ENCODE results near the gene NOL3. TPM values are rescaled to one million over a fixed set of nuclear protein-coding genes. Genes with fewer than 3 reads are reported as not detected.

The NOL3 gene
- total and polyA plus RNA-seq, 3 donors from 2014 or later = 11.8 to 34.9 (median 16.2) TPM

DNA sequence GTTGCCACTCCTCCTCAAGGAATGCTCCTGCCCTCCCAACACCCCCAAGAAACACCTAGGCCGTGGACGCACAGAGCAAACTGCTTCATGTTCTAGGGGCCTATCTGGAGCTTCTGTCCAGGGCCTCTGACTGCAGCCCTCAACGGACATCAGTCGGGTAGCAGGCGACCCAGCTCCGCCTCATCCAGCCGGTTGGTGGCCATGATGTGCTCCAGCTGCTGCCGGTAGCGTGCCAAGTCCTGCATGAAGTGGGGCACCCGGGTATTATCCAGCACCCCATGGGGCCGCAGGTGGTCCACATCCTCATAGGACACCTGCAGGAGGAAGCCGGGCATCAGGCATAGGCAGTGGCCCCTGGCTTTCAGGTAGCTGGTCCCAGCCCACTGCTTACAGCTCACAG is 6.3 kb downstream of the NOL3 start:
- no peaks in the 10 kb centered on the region for H3K36me3 ChIP-seq (ENCODE audit: low read depth, missing control alignments)
- no peak for TF ChIP-seq POLR2A (IDR thresholded peaks at IDR 0.05)
- TF ChIP-seq, protein P1, sequence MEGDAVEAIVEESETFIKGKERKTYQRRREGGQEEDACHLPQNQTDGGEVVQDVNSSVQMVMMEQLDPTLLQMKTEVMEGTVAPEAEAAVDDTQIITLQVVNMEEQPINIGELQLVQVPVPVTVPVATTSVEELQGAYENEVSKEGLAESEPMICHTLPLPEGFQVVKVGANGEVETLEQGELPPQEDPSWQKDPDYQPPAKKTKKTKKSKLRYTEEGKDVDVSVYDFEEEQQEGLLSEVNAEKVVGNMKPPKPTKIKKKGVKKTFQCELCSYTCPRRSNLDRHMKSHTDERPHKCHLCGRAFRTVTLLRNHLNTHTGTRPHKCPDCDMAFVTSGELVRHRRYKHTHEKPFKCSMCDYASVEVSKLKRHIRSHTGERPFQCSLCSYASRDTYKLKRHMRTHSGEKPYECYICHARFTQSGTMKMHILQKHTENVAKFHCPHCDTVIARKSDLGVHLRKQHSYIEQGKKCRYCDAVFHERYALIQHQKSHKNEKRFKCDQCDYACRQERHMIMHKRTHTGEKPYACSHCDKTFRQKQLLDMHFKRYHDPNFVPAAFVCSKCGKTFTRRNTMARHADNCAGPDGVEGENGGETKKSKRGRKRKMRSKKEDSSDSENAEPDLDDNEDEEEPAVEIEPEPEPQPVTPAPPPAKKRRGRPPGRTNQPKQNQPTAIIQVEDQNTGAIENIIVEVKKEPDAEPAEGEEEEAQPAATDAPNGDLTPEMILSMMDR (IDR thresholded peaks at IDR 0.05) = no peak
- peaks cover 16% of the 10 kb centered on the region for H3K4me1 ChIP-seq
- 93 to 94% methylated on average over 3 to 11 of the region's 12 CpGs for WGBS, 2 donors
- no peak overlapping the region for H3K4me3 ChIP-seq
- no peak overlapping the region for H3K27ac ChIP-seq
- H3K9me3 ChIP-seq = no peaks in the 10 kb centered on the region
- no peak for DNase-seq
- H3K27me3 ChIP-seq = no peaks in the 10 kb centered on the region
- intact Hi-C loops (cut with DNase I; ENCODE audit: low total_unique reads) = no loop called here

DNA sequence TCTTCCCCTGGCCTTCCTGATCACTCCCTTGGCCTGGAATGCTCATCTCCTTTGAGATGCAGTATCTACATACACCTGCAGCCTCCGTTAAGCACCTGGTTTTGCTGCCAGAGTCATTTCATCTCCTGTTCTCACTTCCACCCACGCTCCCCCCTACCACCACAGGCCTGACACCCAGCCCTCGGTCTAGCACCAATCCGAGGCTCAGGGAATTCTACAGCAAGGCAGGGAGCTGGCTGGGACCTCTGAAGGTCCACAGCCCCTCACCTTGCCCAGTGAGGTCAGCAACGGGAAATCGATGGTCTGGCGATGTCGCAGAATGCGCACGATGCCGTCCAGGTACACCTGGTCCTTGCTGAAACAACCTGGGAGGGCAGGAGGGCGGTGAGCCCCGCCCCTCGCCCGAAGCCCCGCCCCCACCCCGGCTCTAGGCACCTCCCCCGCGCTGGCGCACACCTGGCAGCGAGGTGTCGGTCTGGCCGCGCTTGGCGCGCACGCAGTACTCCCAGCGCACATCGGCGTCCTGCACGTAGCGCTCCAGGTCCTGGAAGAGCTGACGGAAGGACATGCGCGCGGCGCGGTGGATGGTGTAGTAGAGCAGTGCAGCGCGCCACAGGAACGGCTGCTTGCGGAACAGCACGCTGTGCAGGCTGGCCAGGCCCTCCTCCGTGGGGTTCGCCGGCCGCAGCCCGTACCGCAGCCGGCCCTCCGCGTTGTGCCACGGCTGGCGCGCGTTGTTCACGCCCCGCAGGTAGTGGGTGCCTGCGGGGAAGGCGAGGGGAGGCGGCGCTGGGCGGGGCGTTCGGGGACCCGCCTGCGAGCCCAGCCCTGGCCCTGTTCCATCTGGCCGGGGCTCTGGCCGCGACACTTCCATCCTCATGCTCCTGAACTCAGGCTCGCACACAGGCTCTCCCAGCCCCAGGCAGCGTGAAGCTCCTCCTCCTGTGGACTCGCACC is 7.7 kb downstream of the NOL3 start:
- H3K9me3 ChIP-seq = no peaks in the 10 kb centered on the region
- peaks cover 18% of the 10 kb centered on the region for H3K4me1 ChIP-seq
- H3K36me3 ChIP-seq (ENCODE audit: low read depth, missing control alignments) = no peaks in the 10 kb centered on the region
- H3K27ac ChIP-seq = peak overlapping the region in 1 of 2 donors; percentile 69
- peak overlapping the region; percentile 37 to 53 for H3K4me3 ChIP-seq
- no peak for TF ChIP-seq POLR2A (IDR thresholded peaks at IDR 0.05)
- TF ChIP-seq, protein P1 (IDR thresholded peaks at IDR 0.05) = peak in 1 of 3 experiments; percentile 40
- H3K27me3 ChIP-seq = no peaks in the 10 kb centered on the region
- intact Hi-C loops (cut with DNase I; ENCODE audit: low total_unique reads) = no loop called here
- peak; percentile 65 for DNase-seq
- WGBS, 2 donors = 3 to 18% methylated on average over 27 to 42 of the region's 73 CpGs

DNA sequence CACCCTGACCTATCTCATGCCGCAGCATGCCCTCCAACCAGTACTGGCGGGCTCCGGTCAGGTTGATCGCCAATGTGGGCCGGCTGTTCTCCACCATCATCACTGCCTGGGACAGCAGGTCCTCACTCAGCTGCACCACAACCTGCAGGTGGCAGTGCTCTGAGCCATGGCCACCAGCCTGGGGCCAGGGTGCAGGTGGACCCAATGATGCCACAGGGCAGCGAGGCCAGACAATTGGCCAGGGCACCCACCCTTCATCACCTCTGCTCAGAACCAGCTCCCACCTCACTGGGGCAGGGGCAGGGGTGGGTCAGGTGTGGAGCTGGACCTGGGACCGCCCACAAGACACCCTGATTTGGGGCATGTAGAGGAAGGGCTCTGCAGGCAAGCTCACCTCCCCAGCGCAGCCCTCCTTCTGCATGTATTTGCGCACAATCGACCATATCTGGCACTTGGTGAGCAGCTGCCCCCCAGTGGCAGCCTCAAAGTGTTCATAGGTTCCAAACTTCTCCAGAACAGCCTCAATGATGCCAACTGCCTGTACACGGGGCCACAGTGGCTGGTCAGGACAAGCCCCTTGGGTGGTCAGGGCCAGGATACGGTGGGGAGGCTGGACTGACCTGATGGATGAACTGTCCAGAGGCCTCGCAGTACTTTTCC is 9.2 kb downstream of the NOL3 start:
- no peak for DNase-seq
- Histone ChIP-seq H3K27me3 (no peaks in the 10 kb centered on the region), H3K4me3 (no peak overlapping the region), H3K4me1 (peaks cover 11% of the 10 kb centered on the region), H3K36me3 (ENCODE audit: low read depth, missing control alignments) (no peaks in the 10 kb centered on the region), H3K27ac (no peak overlapping the region), H3K9me3 (no peaks in the 10 kb centered on the region)
- 90 to 94% methylated on average over 9 to 13 of the region's 13 CpGs for WGBS, 2 donors
- TF ChIP-seq POLR2A (IDR thresholded peaks at IDR 0.05) = no peak
- TF ChIP-seq, protein P1 (IDR thresholded peaks at IDR 0.05) = no peak
- intact Hi-C loops (cut with DNase I; ENCODE audit: low total_unique reads) = no loop called here

DNA sequence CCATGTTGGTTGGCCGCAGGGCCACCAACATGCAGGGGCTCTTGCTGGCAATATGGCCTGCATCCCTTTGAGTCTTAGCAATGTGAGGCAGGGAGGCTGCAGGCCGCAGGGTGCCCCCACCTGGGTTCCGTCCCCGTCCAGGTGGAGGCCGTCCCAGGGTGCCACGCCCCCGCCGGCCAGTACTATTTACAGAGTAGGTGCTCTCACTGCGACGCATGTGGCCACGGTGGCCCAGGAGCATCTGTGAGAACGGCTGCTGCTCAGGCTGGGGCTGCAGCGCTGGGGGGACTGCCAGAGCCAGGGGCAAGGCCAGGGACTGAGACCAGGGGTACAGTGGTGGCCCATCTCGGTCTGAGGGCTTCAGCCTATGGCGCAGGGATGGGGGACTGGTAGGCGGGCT is 9.8 kb downstream of the NOL3 start:
- Histone ChIP-seq H3K27me3 (no peaks in the 10 kb centered on the region), H3K36me3 (ENCODE audit: low read depth, missing control alignments) (no peaks in the 10 kb centered on the region), H3K9me3 (no peaks in the 10 kb centered on the region), H3K4me3 (no peak overlapping the region), H3K27ac (no peak overlapping the region), H3K4me1 (peaks cover 14% of the 10 kb centered on the region)
- WGBS, 2 donors = 95 to 100% methylated on average over 1 to 16 of the region's 16 CpGs
- DNase-seq = no peak
- no peak for TF ChIP-seq POLR2A (IDR thresholded peaks at IDR 0.05)
- TF ChIP-seq, protein P1 (IDR thresholded peaks at IDR 0.05) = no peak
- intact Hi-C loops (cut with DNase I; ENCODE audit: low total_unique reads) = no loop called here
